ENCODE results near the gene BOK.

BOK gene

DNA sequence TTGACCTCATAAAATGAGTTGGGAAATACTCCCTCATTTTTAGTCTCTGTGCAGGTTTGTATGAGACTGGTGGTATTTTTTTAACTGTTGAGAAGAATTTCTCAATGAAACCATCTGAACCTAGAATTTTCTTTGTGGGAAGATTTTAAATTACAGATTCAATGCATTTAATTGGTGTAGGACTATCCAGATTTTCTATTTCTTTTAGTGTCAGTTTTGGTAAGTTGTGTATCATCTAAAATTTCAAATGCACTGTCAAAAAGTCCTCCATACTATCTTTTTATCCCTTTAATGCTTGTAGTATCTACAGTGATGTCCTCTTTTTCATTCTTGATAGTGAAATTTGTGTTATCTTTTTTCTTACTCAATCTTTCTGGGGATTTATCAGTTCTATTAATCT is 1.8 kb upstream of the BOK start:
- TF ChIP-seq ARNT (IDR thresholded peaks at IDR 0.05) = no peak
- TF ChIP-seq FOXM1 (IDR thresholded peaks at IDR 0.05; ENCODE audit: borderline replicate concordance) = no peak
- no peak for TF ChIP-seq LEF1 (IDR thresholded peaks at IDR 0.05; ENCODE audit: borderline replicate concordance)
- TF ChIP-seq, protein P1, sequence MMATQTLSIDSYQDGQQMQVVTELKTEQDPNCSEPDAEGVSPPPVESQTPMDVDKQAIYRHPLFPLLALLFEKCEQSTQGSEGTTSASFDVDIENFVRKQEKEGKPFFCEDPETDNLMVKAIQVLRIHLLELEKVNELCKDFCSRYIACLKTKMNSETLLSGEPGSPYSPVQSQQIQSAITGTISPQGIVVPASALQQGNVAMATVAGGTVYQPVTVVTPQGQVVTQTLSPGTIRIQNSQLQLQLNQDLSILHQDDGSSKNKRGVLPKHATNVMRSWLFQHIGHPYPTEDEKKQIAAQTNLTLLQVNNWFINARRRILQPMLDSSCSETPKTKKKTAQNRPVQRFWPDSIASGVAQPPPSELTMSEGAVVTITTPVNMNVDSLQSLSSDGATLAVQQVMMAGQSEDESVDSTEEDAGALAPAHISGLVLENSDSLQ (IDR thresholded peaks at IDR 0.05) = no peak
- TF ChIP-seq HDGF (IDR thresholded peaks at IDR 0.05; ENCODE audit: borderline replicate concordance) = no peak
- TF ChIP-seq L3MBTL2 (conservative IDR thresholded peaks at IDR 0.05) = no peak
- no peak for TF ChIP-seq SP1 (IDR thresholded peaks at IDR 0.05)
- TF ChIP-seq ELF4 (IDR thresholded peaks at IDR 0.05) = no peak
- no peak for TF ChIP-seq TARDBP (IDR thresholded peaks at IDR 0.05)
- TF ChIP-seq SUZ12 (IDR thresholded peaks at IDR 0.05) = no peak
- TF ChIP-seq BHLHE40 (IDR thresholded peaks at IDR 0.05; ENCODE audit: borderline replicate concordance) = no peak
- no peak for TF ChIP-seq ZNF384 (IDR thresholded peaks at IDR 0.05)
- no peak for TF ChIP-seq NFRKB (IDR thresholded peaks at IDR 0.05)
- no peak for TF ChIP-seq FOXA1 (IDR thresholded peaks at IDR 0.05)
- ChIA-PET POLR2A (no interaction called here), CTCF (no interaction called here)
- no peak for DNase-seq (ENCODE audit: extremely low spot score)

- ChIA-PET CTCF (no interaction called here), POLR2A (no interaction called here)
- no peak for TF ChIP-seq FOXM1 (IDR thresholded peaks at IDR 0.05; ENCODE audit: borderline replicate concordance)
- no peak for TF ChIP-seq HDGF (IDR thresholded peaks at IDR 0.05; ENCODE audit: borderline replicate concordance)
- no peak for TF ChIP-seq TARDBP (IDR thresholded peaks at IDR 0.05)
- no peak for TF ChIP-seq CTBP1 (IDR thresholded peaks at IDR 0.05; ENCODE audit: borderline replicate concordance)
- TF ChIP-seq SP1 (IDR thresholded peaks at IDR 0.05) = no peak
- no peak for TF ChIP-seq ELF4 (IDR thresholded peaks at IDR 0.05)
- no peak for TF ChIP-seq L3MBTL2 (conservative IDR thresholded peaks at IDR 0.05)
- no peak for TF ChIP-seq NFRKB (IDR thresholded peaks at IDR 0.05)
- no peak for TF ChIP-seq SUZ12 (IDR thresholded peaks at IDR 0.05)
- no peak for TF ChIP-seq LEF1 (IDR thresholded peaks at IDR 0.05; ENCODE audit: borderline replicate concordance)
- TF ChIP-seq ARNT (IDR thresholded peaks at IDR 0.05) = no peak
- TF ChIP-seq FOXA1 (IDR thresholded peaks at IDR 0.05) = no peak
- no peak for TF ChIP-seq BHLHE40 (IDR thresholded peaks at IDR 0.05; ENCODE audit: borderline replicate concordance)
- TF ChIP-seq ZNF384 (IDR thresholded peaks at IDR 0.05) = no peak
- no peak for TF ChIP-seq FOXK2 (IDR thresholded peaks at IDR 0.05)
- TF ChIP-seq, protein P1 (IDR thresholded peaks at IDR 0.05) = no peak
- peak; percentile 63 for DNase-seq (ENCODE audit: extremely low spot score)
These were observed 997 bp downstream of the BOK start for GRCh38 chr2:241559323-241560161.

GRCh38 chr2:241560162-241560882 is 1.8 kb downstream of the BOK start:
- ChIA-PET POLR2A (no interaction called here), CTCF (no interaction called here)
- no peak for DNase-seq (ENCODE audit: extremely low spot score)
- TF ChIP-seq LEF1 (IDR thresholded peaks at IDR 0.05; ENCODE audit: borderline replicate concordance) = no peak
- TF ChIP-seq BHLHE40 (IDR thresholded peaks at IDR 0.05; ENCODE audit: borderline replicate concordance) = no peak
- TF ChIP-seq L3MBTL2 (conservative IDR thresholded peaks at IDR 0.05) = no peak
- TF ChIP-seq, protein P1 (IDR thresholded peaks at IDR 0.05) = no peak
- TF ChIP-seq FOXK2 (IDR thresholded peaks at IDR 0.05) = no peak
- no peak for TF ChIP-seq SUZ12 (IDR thresholded peaks at IDR 0.05)
- no peak for TF ChIP-seq FOXA1 (IDR thresholded peaks at IDR 0.05)
- TF ChIP-seq FOXM1 (IDR thresholded peaks at IDR 0.05; ENCODE audit: borderline replicate concordance) = no peak

GRCh38 chr2:241560883-241561474 is 2.4 kb downstream of the BOK start:
- TF ChIP-seq L3MBTL2 (conservative IDR thresholded peaks at IDR 0.05) = no peak
- TF ChIP-seq SP1 (IDR thresholded peaks at IDR 0.05) = no peak
- ChIA-PET CTCF (no interaction called here), POLR2A (no interaction called here)
- DNase-seq (ENCODE audit: extremely low spot score) = no peak

GRCh38 chr2:241561832-241562231 is 3.3 kb downstream of the BOK start:
- no peak for DNase-seq (ENCODE audit: extremely low spot score)
- no peak for TF ChIP-seq L3MBTL2 (conservative IDR thresholded peaks at IDR 0.05)
- no peak for TF ChIP-seq NFRKB (IDR thresholded peaks at IDR 0.05)
- no peak for TF ChIP-seq TARDBP (IDR thresholded peaks at IDR 0.05)
- TF ChIP-seq SUZ12 (IDR thresholded peaks at IDR 0.05) = no peak
- TF ChIP-seq FOXA1 (IDR thresholded peaks at IDR 0.05) = no peak
- TF ChIP-seq BHLHE40 (IDR thresholded peaks at IDR 0.05; ENCODE audit: borderline replicate concordance) = no peak
- TF ChIP-seq, protein P1 (IDR thresholded peaks at IDR 0.05) = no peak
- TF ChIP-seq SP1 (IDR thresholded peaks at IDR 0.05) = no peak
- TF ChIP-seq FOXK2 (IDR thresholded peaks at IDR 0.05) = no peak
- POLR2A ChIA-PET = no interaction called here
- CTCF ChIA-PET = no interaction called here

Measured in HEK293T (cell line).